Measurements from ENCODE around the gene MTFR1L. TPM values are rescaled to one million over a fixed set of nuclear protein-coding genes. Genes with fewer than 3 reads are reported as not detected.

The MTFR1L gene
- total RNA-seq, 1 experiment from 2014 or later: 26.2 TPM

DNA sequence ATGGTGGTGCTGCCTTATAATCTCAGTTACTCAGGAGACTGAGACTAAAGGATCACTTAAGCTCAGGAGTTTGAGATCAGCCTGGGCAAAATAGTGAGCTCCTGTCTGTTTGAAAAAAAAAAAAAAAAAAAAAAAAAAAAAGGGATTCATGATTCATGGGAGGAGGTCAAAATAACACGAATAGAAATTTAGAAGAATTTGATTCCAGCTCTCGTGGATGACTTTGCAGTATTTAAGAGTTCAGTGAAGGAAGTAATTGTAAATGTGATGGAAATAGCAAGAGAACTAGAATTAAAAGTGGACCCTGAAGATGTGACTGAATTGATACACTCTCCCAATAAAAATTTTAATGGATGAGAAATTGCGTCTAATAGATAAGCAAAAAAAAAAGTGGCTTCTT lies 23.7 kb downstream of the MTFR1L start:
- Mint-ChIP-seq H3K9me3 (ENCODE audit: unreplicated experiment) (no peaks in the 10 kb centered on the region), H3K4me1 (ENCODE audit: low read depth, unreplicated experiment) (peaks cover 12% of the 10 kb centered on the region), H3K27ac (ENCODE audit: unreplicated experiment) (no peak overlapping the region), H3K36me3 (ENCODE audit: insufficient read depth, unreplicated experiment) (peaks cover 9% of the 10 kb centered on the region), H3K27me3 (ENCODE audit: insufficient read depth, unreplicated experiment) (no peaks in the 10 kb centered on the region), H3K4me3 (ENCODE audit: unreplicated experiment) (no peak overlapping the region)
- no peak for TF ChIP-seq CTCF (IDR thresholded peaks at IDR 0.05; ENCODE audit: insufficient read depth in 1 of 2, low read depth in 1 of 2, low read length in 1 of 2, severe bottlenecking in 1 of 2, unreplicated experiment in 1 of 2)
- no peaks in the 10 kb centered on the region for H3K36me3 ChIP-seq (ENCODE audit: control insufficient read depth, insufficient read depth, low read length)
- BruUV-seq (replicated peaks): no TSS peak
- DNase-seq: no peak
- ChIA-PET POLR2A (no interaction called here), CTCF (no interaction called here)
- peaks cover 1% of the 10 kb centered on the region for H3K4me1 ChIP-seq
- H3K4me3 ChIP-seq (ENCODE audit: low read depth, low read length): no peak overlapping the region
- intact Hi-C loops (cut with micrococcal nuclease; ENCODE audit: unreplicated experiment): no loop called here
- H3K9me3 ChIP-seq: no peaks in the 10 kb centered on the region
- H3K27me3 ChIP-seq (replicated peaks; ENCODE audit: control insufficient read depth, insufficient read depth, low read length): no peaks in the 10 kb centered on the region

DNA sequence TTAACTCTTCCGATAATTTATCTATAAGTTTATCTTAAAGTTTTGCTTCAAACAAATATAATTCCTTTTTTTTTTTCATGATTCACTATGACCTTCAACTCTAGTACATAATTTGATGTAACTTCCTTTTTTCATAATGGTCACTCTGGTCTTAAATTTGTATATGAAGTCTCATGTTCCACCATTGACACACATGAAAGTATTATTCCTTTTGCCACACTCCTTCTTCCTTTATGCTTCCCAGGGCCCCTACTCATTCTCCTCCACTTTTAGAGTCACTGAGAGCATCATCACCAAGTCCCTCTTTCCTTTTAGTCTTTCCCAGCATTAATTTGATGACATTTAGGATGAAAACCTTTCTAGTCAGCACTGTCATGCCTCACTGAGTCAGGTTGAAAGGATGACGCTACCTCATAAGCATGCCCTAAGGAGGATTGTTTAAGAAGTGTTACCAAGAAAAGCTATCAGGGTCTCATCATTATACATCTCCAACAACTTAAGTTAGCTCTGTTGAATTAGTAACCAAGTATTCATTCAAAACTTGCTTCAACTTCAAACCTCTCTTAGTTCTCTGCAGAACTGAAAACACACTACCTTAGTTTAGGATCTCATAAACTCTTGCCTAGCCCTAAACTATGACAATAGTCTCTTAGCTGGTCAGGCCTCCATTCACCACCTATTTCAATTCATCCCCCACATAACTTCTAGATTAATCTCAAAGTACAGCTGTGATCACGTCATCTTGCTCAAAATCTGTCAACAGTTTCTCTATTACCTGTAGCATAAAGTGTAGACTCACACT lies 25.0 kb downstream of the MTFR1L start:
- intact Hi-C loops (cut with micrococcal nuclease; ENCODE audit: unreplicated experiment): no loop called here
- H3K36me3 ChIP-seq (ENCODE audit: control insufficient read depth, insufficient read depth, low read length): no peaks in the 10 kb centered on the region
- H3K9me3 ChIP-seq: no peaks in the 10 kb centered on the region
- TF ChIP-seq CTCF (IDR thresholded peaks at IDR 0.05; ENCODE audit: insufficient read depth in 1 of 2, low read depth in 1 of 2, low read length in 1 of 2, severe bottlenecking in 1 of 2, unreplicated experiment in 1 of 2): no peak
- peaks cover 18% of the 10 kb centered on the region for H3K4me1 Mint-ChIP-seq (ENCODE audit: low read depth, unreplicated experiment)
- ChIA-PET CTCF (no interaction called here), POLR2A (no interaction called here)
- no peaks in the 10 kb centered on the region for H3K27me3 ChIP-seq (replicated peaks; ENCODE audit: control insufficient read depth, insufficient read depth, low read length)
- no TSS peak for BruUV-seq (replicated peaks)
- DNase-seq: no peak
- peaks cover 10% of the 10 kb centered on the region for H3K4me1 ChIP-seq
- no peak overlapping the region for H3K27ac Mint-ChIP-seq (ENCODE audit: unreplicated experiment)
- no peak overlapping the region for H3K4me3 ChIP-seq (ENCODE audit: low read depth, low read length)
- peaks cover 4% of the 10 kb centered on the region for H3K36me3 Mint-ChIP-seq (ENCODE audit: insufficient read depth, unreplicated experiment)
- H3K27me3 Mint-ChIP-seq (ENCODE audit: insufficient read depth, unreplicated experiment): no peaks in the 10 kb centered on the region
- H3K4me3 Mint-ChIP-seq (ENCODE audit: unreplicated experiment): no peak overlapping the region
- H3K9me3 Mint-ChIP-seq (ENCODE audit: unreplicated experiment): no peaks in the 10 kb centered on the region

GRCh38 chr1:25845664-25846063 lies 25.9 kb downstream of the MTFR1L start:
- POLR2A ChIA-PET: no interaction called here
- Mint-ChIP-seq H3K4me1 (ENCODE audit: low read depth, unreplicated experiment) (peaks cover 18% of the 10 kb centered on the region), H3K4me3 (ENCODE audit: unreplicated experiment) (no peak overlapping the region), H3K36me3 (ENCODE audit: insufficient read depth, unreplicated experiment) (peaks cover 4% of the 10 kb centered on the region), H3K27me3 (ENCODE audit: insufficient read depth, unreplicated experiment) (no peaks in the 10 kb centered on the region), H3K9me3 (ENCODE audit: unreplicated experiment) (no peaks in the 10 kb centered on the region), H3K27ac (ENCODE audit: unreplicated experiment) (no peak overlapping the region)
- CTCF ChIA-PET: no interaction called here
- no peak for TF ChIP-seq CTCF (IDR thresholded peaks at IDR 0.05; ENCODE audit: insufficient read depth in 1 of 2, low read depth in 1 of 2, low read length in 1 of 2, severe bottlenecking in 1 of 2, unreplicated experiment in 1 of 2)
- DNase-seq: no peak
- no peaks in the 10 kb centered on the region for H3K27me3 ChIP-seq (replicated peaks; ENCODE audit: control insufficient read depth, insufficient read depth, low read length)
- BruUV-seq (replicated peaks): no TSS peak
- intact Hi-C loops (cut with micrococcal nuclease; ENCODE audit: unreplicated experiment): no loop called here
- H3K36me3 ChIP-seq (ENCODE audit: control insufficient read depth, insufficient read depth, low read length): no peaks in the 10 kb centered on the region
- H3K4me3 ChIP-seq (ENCODE audit: low read depth, low read length): no peak overlapping the region
- no peaks in the 10 kb centered on the region for H3K9me3 ChIP-seq
- peaks cover 10% of the 10 kb centered on the region for H3K4me1 ChIP-seq

Data from Caco-2 (cell line).